A673 (cell line): Measurements from ENCODE around the gene ASB1. TPM values are rescaled to one million over a fixed set of nuclear protein-coding genes. Genes with fewer than 3 reads are reported as not detected.

ENCODE experiments used
- BruUV-seq: library from RNA; stranded (reverse); fragments of 400-500 nt; replicated peaks from 2 replicates; lab custom pipeline; 2021; lab: Mats Ljungman, UMichigan
- CTCF ChIA-PET: fragments of 300-600 bp; sonication (Branson Sonifier 250); formaldehyde crosslinking; loops from one replicate; lab custom pipeline; 2022; ENCODE audit warnings: antibody characterized with exemption; lab: Charles Lee
- POLR2A ChIA-PET: fragments of 300-600 bp; sonication (Branson Sonifier 250); formaldehyde crosslinking; loops from one replicate; lab custom pipeline; 2022; ENCODE audit warnings: antibody characterized with exemption; ENCODE audit not compliant: low non-redundant PET; lab: Charles Lee
- DNase-seq: peaks from one replicate; pipeline ENCODE4 v3.0.0-alpha.2; 2015; ENCODE audit warnings: low spot score
- H3K27ac ChIP-seq: fragments of 200-600 bp; sonication (generic); 2 replicates; pipeline ENCODE4 v1.5.1; 2016; ENCODE audit warnings: mixed run types, low read depth, mild to moderate bottlenecking, mixed read lengths, antibody characterized with exemption, low read length; ENCODE audit not compliant: poor library complexity, severe bottlenecking
- H3K27me3 ChIP-seq: fragments of 200-600 bp; sonication (generic); replicated peaks from 2 replicates; pipeline ENCODE4 v1.6.1; 2017; ENCODE audit warnings: mixed run types, low read depth, mild to moderate bottlenecking, mixed read lengths, antibody characterized with exemption, low read length; ENCODE audit not compliant: insufficient read depth, poor library complexity
- H3K36me3 ChIP-seq: fragments of 200-600 bp; sonication (generic); 2 replicates; pipeline ENCODE4 v1.6.1; 2016; ENCODE audit warnings: mixed run types, mild to moderate bottlenecking, mixed read lengths, antibody characterized with exemption, low read length; ENCODE audit not compliant: insufficient read depth, poor library complexity, severe bottlenecking
- H3K4me1 ChIP-seq: fragments of 200-600 bp; sonication (generic); 2 replicates; pipeline ENCODE4 v1.6.1; 2017; ENCODE audit warnings: mixed run types, mild to moderate bottlenecking, mixed read lengths, antibody characterized with exemption, low read length; ENCODE audit not compliant: insufficient read depth, poor library complexity, severe bottlenecking
- H3K4me3 ChIP-seq: fragments of 200-600 bp; sonication (generic); 2 replicates; pipeline ENCODE4 v1.5.1; 2016; ENCODE audit warnings: low read depth, mixed run types, mild to moderate bottlenecking, mixed read lengths, low read length; ENCODE audit not compliant: poor library complexity, severe bottlenecking
- H3K9me3 ChIP-seq: fragments of 200-600 bp; sonication (generic); 2 replicates; pipeline ENCODE4 v1.6.1; 2016; ENCODE audit warnings: mixed run types, low read depth, mild to moderate bottlenecking, mixed read lengths, antibody characterized with exemption, low read length; ENCODE audit not compliant: poor library complexity, severe bottlenecking
- CTCF ChIP-seq: fragments of 300-800, 200-600 bp; sonication (generic); conservative IDR thresholded peaks from 2 replicates; pipeline ENCODE4 v1.5.1; 2017; ENCODE audit warnings: low read depth, mild to moderate bottlenecking, antibody characterized with exemption, low read length, moderate library complexity, mixed read lengths
- EZH2 ChIP-seq: fragments of 200-600 bp; sonication (generic); IDR thresholded peaks from 2 replicates; pipeline ENCODE4 v1.6.1; 2017; ENCODE audit warnings: borderline replicate concordance, low read depth, mild to moderate bottlenecking, mixed read lengths, antibody characterized with exemption, low read length; ENCODE audit not compliant: poor library complexity, severe bottlenecking
- intact Hi-C: fragments of 100-400 bp; cut with micrococcal nuclease; formaldehyde crosslinking; loops from one replicate; pipeline ENCODE4 v1.10.0; 2022; ENCODE audit not compliant: unreplicated experiment
- total RNA-seq: library from RNA; stranded (reverse); gene quantifications from 2 replicates; pipeline ENCODE4 v1.2.3, GENCODE V29; 2021

Gene ASB1
- total RNA-seq, 1 experiment from 2014 or later: 36.9 TPM

GRCh38 chr2:238428866-238429265 is 2.1 kb downstream of the ASB1 start:
- no peak overlapping the region for H3K27ac ChIP-seq
- intact Hi-C loops: no loop called here
- no peak for TF ChIP-seq CTCF
- TF ChIP-seq EZH2: no peak

GRCh38 chr2:238430781-238431180 is 4.1 kb downstream of the ASB1 start:
- no peak for TF ChIP-seq CTCF
- no peak for TF ChIP-seq EZH2
- peaks cover 27% of the 10 kb centered on the region for H3K36me3 ChIP-seq
- POLR2A ChIA-PET: no interaction called here

More at GRCh38 chr2:238428866-238429265, 2.1 kb downstream of the ASB1 start:
- CTCF ChIA-PET: no interaction called here
- no peak overlapping the region for H3K4me3 ChIP-seq
- no TSS peak for BruUV-seq
- peaks cover 10% of the 10 kb centered on the region for H3K36me3 ChIP-seq
- no peak for DNase-seq
- H3K9me3 ChIP-seq: no peaks in the 10 kb centered on the region
- no peaks in the 10 kb centered on the region for H3K27me3 ChIP-seq
- H3K4me1 ChIP-seq: peaks cover 15% of the 10 kb centered on the region
- POLR2A ChIA-PET: interaction anchor here (0.7 kb wide), 1 partner anchor 283 kb away, joined by 3 read pairs; no protein-coding TSS in a partner anchor

GRCh38 chr2:238431456-238431855 is 4.7 kb downstream of the ASB1 start:
- H3K27me3 ChIP-seq: no peaks in the 10 kb centered on the region

More at GRCh38 chr2:238430781-238431180, 4.1 kb downstream of the ASB1 start:
- intact Hi-C loops: no loop called here
- H3K4me3 ChIP-seq: no peak overlapping the region
- no peaks in the 10 kb centered on the region for H3K27me3 ChIP-seq
- CTCF ChIA-PET: no interaction called here
- H3K4me1 ChIP-seq: peaks cover 9% of the 10 kb centered on the region
- BruUV-seq: no TSS peak
- H3K27ac ChIP-seq: no peak overlapping the region
- no peak for DNase-seq
- H3K9me3 ChIP-seq: no peaks in the 10 kb centered on the region

More at GRCh38 chr2:238431456-238431855, 4.7 kb downstream of the ASB1 start:
- POLR2A ChIA-PET: no interaction called here
- no TSS peak for BruUV-seq
- Histone ChIP-seq H3K27ac (no peak overlapping the region), H3K4me1 (peaks cover 6% of the 10 kb centered on the region), H3K4me3 (no peak overlapping the region), H3K36me3 (peaks cover 33% of the 10 kb centered on the region), H3K9me3 (no peaks in the 10 kb centered on the region)
- intact Hi-C loops: no loop called here
- CTCF ChIA-PET: no interaction called here
- DNase-seq: no peak
- no peak for TF ChIP-seq EZH2
- no peak for TF ChIP-seq CTCF
